Heart right ventricle (tissue), 16 donors: ENCODE measurements around the gene TMEM18. TPM values are rescaled to one million over a fixed set of nuclear protein-coding genes. Genes with fewer than 3 reads are reported as not detected.

Experiments used
- ATAC-seq, 8 donors: fragments of 200-7000 bp; cut with Tn5 transposase; one replicate each; pipeline ENCODE4 v1.9.1; 2020; ENCODE audit warnings: mild to moderate bottlenecking in 8 of 8, moderate library complexity in 8 of 8, moderate number of reproducible peaks in 1 of 8
- DNase-seq, 2 donors: peaks; one replicate each; pipeline ENCODE4 v3.0.0-alpha.2; 2020
- H3K27ac ChIP-seq, 10 donors: fragments of 200-600 bp; sonication (generic) in 2 of 10; one replicate each; pipeline versions ENCODE4 v1.5.0 to v1.8.0; 2020 to 2022; ENCODE audit warnings: mild to moderate bottlenecking in 3 of 10
- H3K27me3 ChIP-seq, 7 donors: fragments of 200-600 bp; one replicate each; pipeline ENCODE4 v1.8.0; 2021 to 2022; ENCODE audit warnings: mild to moderate bottlenecking in 2 of 7
- H3K36me3 ChIP-seq, 9 donors: fragments of 200-600 bp; sonication (generic) in 1 of 9; one replicate each; pipeline versions ENCODE4 v1.5.0 to v1.8.0; 2020 to 2022; ENCODE audit warnings: mild to moderate bottlenecking in 2 of 9
- H3K4me1 ChIP-seq, 9 donors: fragments of 200-600 bp; sonication (generic) in 1 of 9; one replicate each; pipeline versions ENCODE4 v1.5.0 to v1.8.0; 2020 to 2022; ENCODE audit warnings: mild to moderate bottlenecking in 4 of 9
- H3K4me3 ChIP-seq, 10 donors: fragments of 200-600 bp; sonication (generic) in 2 of 10; one replicate each; pipeline versions ENCODE4 v1.5.0 to v1.8.0; 2020 to 2022; ENCODE audit warnings: mild to moderate bottlenecking in 7 of 10, moderate library complexity in 2 of 10
- H3K9me3 ChIP-seq, 11 donors: fragments of 200-600 bp in 10 of 11; sonication (generic) in 2 of 11; one replicate each; pipeline versions ENCODE4 v1.5.0 to v1.8.0; 2013 to 2022; ENCODE audit warnings: mild to moderate bottlenecking in 2 of 11, control low read depth in 1 of 11, moderate library complexity in 1 of 11
- CTCF ChIP-seq, 9 donors: fragments of 200-600 bp; sonication (generic) in 2 of 9; IDR thresholded peaks; one replicate each; pipeline versions ENCODE4 v1.5.0 to v1.8.0; 2021 to 2022; ENCODE audit warnings: antibody characterized with exemption in 9 of 9, mild to moderate bottlenecking in 5 of 9, moderate library complexity in 1 of 9
- WGBS, 2 donors: extraction: QIAGEN DNeasy Blood & Tissue Kit; methylation state at CpG; one replicate each; pipeline ENCODE4 v1.1.7; 2013; ENCODE audit warnings: inconsistent platforms in 1 of 2; 5-methylcytosine and 5-hydroxymethylcytosine counted together
- intact Hi-C, 10 donors: fragments of 100-400 bp; cut with DNase I; formaldehyde crosslinking; loops; one replicate each; pipeline versions ENCODE4 v1.11.1 to v1.14.2; 2022
- polyA plus RNA-seq, 2 donors: library from polyadenylated mRNA; stranded (reverse); fragments of 200-250 nt; gene quantifications; one replicate each; pipeline ENCODE4 v1.2.3, GENCODE V29; 2013
- total RNA-seq, 10 donors: library from RNA; stranded (reverse); fragmentation: NEBNext Ultra II Directional in 3 of 10; extraction: Animal tissue kit (Norgen Biotek cat#: 25700) in 3 of 10; gene quantifications; one replicate each; pipeline versions ENCODE4 v1.2.1 to v1.2.4, GENCODE V29; 2021 to 2023
- donor health status: Arrhythmogenic right ventricular cardiomyopathy.
- donor health status: ischemic (EF 13 %, LVEDD 7.1; RV severe dilation, severe dysfunction).
- donor health status: healthy with polysubstance abuse.
- donor health status: DM: no; HTN: yes; CAD: no.
- donor health status: DM: no; HTN: no; CAD: no.
- donor health status: ischemic (EF 25% LVEDD 6.9; RV normal size, moderate dysfunction).
- donor health status: ischemic (EF 25% LVEDD 5.7; RV mildly dilated, moderate dysfunction).
- donor health status: healthy.
- donor health status: DM: yes; HTN: yes; CAD: no.
- donor health status: Ischemic cardiomyopathy.
- donor health status: ischemic (EF 35%, LVEDD 5.7; RV mildly dilated, moderate dysfunction).
- donor health status: nonischemic (EF 11% LVEDD 7.7; RV severe dilation, severe dysfunction).
- donor health status: DM: yes; HTN: yes; CAD: no.
- donor health status: PGD.
- donor health status: ischemic (EF 29% LVEDD 5.4; RV normal size, mild dysfunction).
- donor health status: nonischemic (EF 23%, LVEDD 6.1; RV moderate dilation, normal function).

Gene TMEM18
- total and polyA plus RNA-seq, 12 donors, result 10.1 to 21.9 (median 12.2) TPM

- no peak for TF ChIP-seq CTCF (IDR thresholded peaks at IDR 0.05)
- Histone ChIP-seq H3K4me1 (peaks cover 0 to 4% (median 0%) of the 10 kb centered on the region in 9 donors), H3K4me3 (no peak overlapping the region), H3K27ac (no peak overlapping the region), H3K9me3 (peaks cover 0 to 26% (median 0%) of the 10 kb centered on the region in 11 donors), H3K36me3 (peaks cover 0 to 72% (median 28%) of the 10 kb centered on the region in 9 donors), H3K27me3 (peaks cover 0 to 11% (median 7%) of the 10 kb centered on the region in 7 donors)
- WGBS, 2 donors, result 99% methylated on average over 4 of the region's 4 CpGs
- DNase-seq (no peak), ATAC-seq (no peak)
- intact Hi-C loops, result no loop called here
Observed at GRCh38 chr2:665340-666073, 11.7 kb downstream of the TMEM18 start.

- DNase-seq, result no peak
- Histone ChIP-seq H3K4me1 (peaks cover 0 to 7% (median 0%) of the 10 kb centered on the region in 9 donors), H3K9me3 (peaks cover 0 to 26% (median 0%) of the 10 kb centered on the region in 11 donors), H3K27ac (no peak overlapping the region), H3K27me3 (peaks cover 0 to 26% (median 14%) of the 10 kb centered on the region in 7 donors), H3K36me3 (peaks cover 0 to 57% (median 28%) of the 10 kb centered on the region in 9 donors), H3K4me3 (no peak overlapping the region)
- ATAC-seq, result no peak
- intact Hi-C loops, result no loop called here
- WGBS, 2 donors, result 97 to 98% methylated on average over 3 of the region's 3 CpGs
- no peak for TF ChIP-seq CTCF (IDR thresholded peaks at IDR 0.05)
Observed at GRCh38 chr2:664063-664462, 13.1 kb downstream of the TMEM18 start.

GRCh38 chr2:663221-663620, 14.0 kb downstream of the TMEM18 start:
- Histone ChIP-seq H3K36me3 (peaks cover 0 to 49% (median 27%) of the 10 kb centered on the region in 9 donors), H3K4me1 (peaks cover 0 to 7% (median 0%) of the 10 kb centered on the region in 9 donors), H3K9me3 (peaks cover 0 to 26% (median 0%) of the 10 kb centered on the region in 11 donors), H3K4me3 (no peak overlapping the region), H3K27ac (no peak overlapping the region), H3K27me3 (peaks cover 0 to 34% (median 17%) of the 10 kb centered on the region in 7 donors)
- no peak for TF ChIP-seq CTCF (IDR thresholded peaks at IDR 0.05)
- intact Hi-C loops, result no loop called here
- ATAC-seq, result no peak
- DNase-seq, result no peak
- WGBS, 2 donors, result 88 to 90% methylated on average over 13 of the region's 13 CpGs

GRCh38 chr2:661360-661635, 15.9 kb downstream of the TMEM18 start:
- Histone ChIP-seq H3K4me3 (no peak overlapping the region), H3K27me3 (peaks cover 4 to 45% (median 23%) of the 10 kb centered on the region in 7 donors), H3K4me1 (peaks cover 0 to 7% (median 0%) of the 10 kb centered on the region in 9 donors), H3K27ac (no peak overlapping the region), H3K9me3 (peaks cover 0 to 23% (median 0%) of the 10 kb centered on the region in 11 donors), H3K36me3 (peaks cover 0 to 30% (median 8%) of the 10 kb centered on the region in 9 donors)
- DNase-seq, result no peak
- 81 to 86% methylated on average over 12 of the region's 12 CpGs for WGBS, 2 donors
- intact Hi-C loops, result no loop called here
- ATAC-seq, result no peak
- no peak for TF ChIP-seq CTCF (IDR thresholded peaks at IDR 0.05)
